WTC11 (cell line): ENCODE results near the gene ATP6V0D1. TPM values are rescaled to one million over a fixed set of nuclear protein-coding genes. Genes with fewer than 3 reads are reported as not detected.

ENCODE experiments used
- ATAC-seq: fragments of 200-7000 bp; cut with Tn5 transposase; 2 replicates; pipeline ENCODE4 v1.10.0; 2021; ENCODE audit warnings: mild to moderate bottlenecking, moderate library complexity
- CTCF ChIA-PET: fragments of 300-600 bp; sonication (Branson Sonifier 250); formaldehyde crosslinking; loops from one replicate; lab custom pipeline; 2021; ENCODE audit warnings: antibody characterized with exemption; lab: Charles Lee
- POLR2A ChIA-PET: fragments of 350-600 bp; sonication (Branson Sonifier 250); formaldehyde crosslinking; loops from one replicate; lab custom pipeline; 2021; ENCODE audit warnings: antibody characterized with exemption; lab: Charles Lee
- DNase-seq: peaks from one replicate; pipeline ENCODE4 v3.0.0; 2021; ENCODE audit warnings: low spot score
- H3K27ac Mint-ChIP-seq: 2 replicates; pipeline ENCODE4 v1.8.0; 2021; ENCODE audit warnings: mixed read lengths
- H3K27me3 Mint-ChIP-seq: 2 replicates; pipeline ENCODE4 v1.8.0; 2021; ENCODE audit warnings: low read depth, mild to moderate bottlenecking, moderate library complexity, mixed read lengths
- H3K36me3 Mint-ChIP-seq: 2 replicates; pipeline ENCODE4 v1.8.0; 2021; ENCODE audit warnings: mixed read lengths
- H3K4me1 Mint-ChIP-seq: 2 replicates; pipeline ENCODE4 v1.8.0; 2022; ENCODE audit warnings: mixed read lengths
- H3K4me3 Mint-ChIP-seq: 2 replicates; pipeline ENCODE4 v1.8.0; 2021; ENCODE audit warnings: mild to moderate bottlenecking, moderate library complexity, mixed read lengths
- H3K9me3 Mint-ChIP-seq: 2 replicates; pipeline ENCODE4 v1.8.0; 2021; ENCODE audit warnings: mixed read lengths
- ARID4B ChIP-seq: sonication (generic); formaldehyde crosslinking; IDR thresholded peaks from 2 replicates; pipeline ENCODE4 v1.8.0; 2023; ENCODE audit warnings: missing genetic modification reagents, mild to moderate bottlenecking, borderline replicate concordance
- ATF3 ChIP-seq: sonication (generic); formaldehyde crosslinking; conservative IDR thresholded peaks from 2 replicates; pipeline ENCODE4 v1.8.1; 2022; ENCODE audit warnings: mild to moderate bottlenecking, missing genetic modification reagents
- ATF6 ChIP-seq: sonication (generic); formaldehyde crosslinking; IDR thresholded peaks from 2 replicates; pipeline ENCODE4 v1.8.1; 2023; ENCODE audit warnings: mild to moderate bottlenecking, missing genetic modification reagents
- ELF4 ChIP-seq: sonication (generic); formaldehyde crosslinking; IDR thresholded peaks from 2 replicates; pipeline ENCODE4 v1.8.1; 2022; ENCODE audit warnings: low read depth, mild to moderate bottlenecking, moderate library complexity, missing genetic modification reagents
- EMX1 ChIP-seq: fragments of 250-450 bp; sonication (Bioruptor Pico); IDR thresholded peaks from 2 replicates; pipeline ENCODE4 v1.8.0; 2021; ENCODE audit warnings: mild to moderate bottlenecking
- HMGA2 ChIP-seq: fragments of 250-450 bp; sonication (Bioruptor Pico); IDR thresholded peaks from 2 replicates; pipeline ENCODE4 v1.4.0; 2021; ENCODE audit warnings: mild to moderate bottlenecking, moderate library complexity
- HMGXB4 ChIP-seq: sonication (generic); formaldehyde crosslinking; IDR thresholded peaks from 2 replicates; pipeline ENCODE4 v1.8.1; 2023; ENCODE audit warnings: mild to moderate bottlenecking, moderate library complexity, missing genetic modification reagents
- MAX ChIP-seq: sonication (generic); formaldehyde crosslinking; IDR thresholded peaks from 2 replicates; pipeline ENCODE4 v1.8.0; 2022; ENCODE audit warnings: mild to moderate bottlenecking, missing genetic modification reagents
- NFATC4 ChIP-seq: fragments of 250-450 bp; sonication (Bioruptor Pico); IDR thresholded peaks from 2 replicates; pipeline ENCODE4 v1.9.0; 2021; ENCODE audit warnings: mild to moderate bottlenecking
- ZMAT4 ChIP-seq: fragments of 250-450 bp; sonication (Bioruptor Pico); IDR thresholded peaks from 2 replicates; pipeline ENCODE4 v1.9.0; 2021; ENCODE audit warnings: mild to moderate bottlenecking
- ZNF416 ChIP-seq: fragments of 250-450 bp; sonication (Bioruptor Pico); IDR thresholded peaks from 2 replicates; pipeline ENCODE4 v1.9.0; 2021; ENCODE audit warnings: mild to moderate bottlenecking, inconsistent platforms
- total RNA-seq: library from RNA; stranded (reverse); gene quantifications from 3 replicates; pipeline ENCODE4 v1.2.3, GENCODE V29; 2021

Gene ATP6V0D1
- total RNA-seq, 1 experiment from 2014 or later, result 44.1 TPM

- DNase-seq (no peak), ATAC-seq (no peak)
- no peak for TF ChIP-seq ZMAT4 (CRISPR knock-in tag)
- no peak for TF ChIP-seq ELF4 (CRISPR knock-in tag)
- TF ChIP-seq HMGXB4 (CRISPR knock-in tag), result no peak
- TF ChIP-seq NFATC4 (CRISPR knock-in tag), result no peak
- no peak for TF ChIP-seq MAX
- no peak for TF ChIP-seq HMGA2 (CRISPR knock-in tag)
- TF ChIP-seq ARID4B (CRISPR knock-in tag), result no peak
- no peak for TF ChIP-seq ATF3 (CRISPR knock-in tag)
- H3K27me3 Mint-ChIP-seq, result peaks cover 21% of the 10 kb centered on the region
- H3K9me3 Mint-ChIP-seq, result no peaks in the 10 kb centered on the region
- H3K27ac Mint-ChIP-seq, result no peak overlapping the region
- no peaks in the 10 kb centered on the region for H3K36me3 Mint-ChIP-seq
- no peak overlapping the region for H3K4me3 Mint-ChIP-seq
- ChIA-PET CTCF (interaction anchor here (0.7 to 7.0 kb wide), 3 partner anchors 10 to 117 kb away, joined by 3 to 36 read pairs (median 5); partner anchors contain the start of gene TPPP3), POLR2A (no interaction called here)
- peaks cover 36% of the 10 kb centered on the region for H3K4me1 Mint-ChIP-seq
Observed at GRCh38 chr16:67403976-67404555, 76.9 kb downstream of the ATP6V0D1 start.

- Mint-ChIP-seq H3K27ac (no peak overlapping the region), H3K4me1 (peaks cover 34% of the 10 kb centered on the region), H3K9me3 (no peaks in the 10 kb centered on the region), H3K27me3 (peaks cover 29% of the 10 kb centered on the region), H3K36me3 (no peaks in the 10 kb centered on the region), H3K4me3 (no peak overlapping the region)
- no peak for DNase-seq
- no peak for ATAC-seq
- POLR2A ChIA-PET, result no interaction called here
- CTCF ChIA-PET, result interaction anchor here (0.7 to 4.2 kb wide), 10 partner anchors 13 to 141 kb away, joined by 4 to 103 read pairs (median 34); partner anchors contain the start of genes KCTD19 and LRRC36
- TF ChIP-seq ZNF416 (no peak), MAX (no peak)
Observed at GRCh38 chr16:67400901-67401300, 80.1 kb downstream of the ATP6V0D1 start.

GRCh38 chr16:67399749-67400704 lies 80.9 kb downstream of the ATP6V0D1 start:
- no peak for TF ChIP-seq ATF6 (CRISPR knock-in tag)
- TF ChIP-seq EMX1 (CRISPR knock-in tag), result no peak
- peak; percentile 56; the same call in 1 of the 2 replicates for TF ChIP-seq HMGXB4 (CRISPR knock-in tag)
- ChIA-PET POLR2A (interaction anchor here (0.6 kb wide), 2 partner anchors 107 to 115 kb away, joined by 3 to 4 read pairs; no protein-coding TSS in a partner anchor), CTCF (interaction anchor here (0.5 to 4.2 kb wide), 65 partner anchors 8 to 615 kb away, joined by 3 to 103 read pairs (median 6); partner anchors contain the start of genes ATP6V0D1, B3GNT9, DPEP2NB and ELMO3)
- DNase-seq (no peak), ATAC-seq (no peak)
- peaks cover 33% of the 10 kb centered on the region for H3K4me1 Mint-ChIP-seq
- no peak overlapping the region for H3K4me3 Mint-ChIP-seq
- no peak overlapping the region for H3K27ac Mint-ChIP-seq
- peaks cover 38% of the 10 kb centered on the region for H3K27me3 Mint-ChIP-seq
- no peaks in the 10 kb centered on the region for H3K9me3 Mint-ChIP-seq
- no peaks in the 10 kb centered on the region for H3K36me3 Mint-ChIP-seq
